ENCODE data around the gene PLEKHG5.

DNA sequence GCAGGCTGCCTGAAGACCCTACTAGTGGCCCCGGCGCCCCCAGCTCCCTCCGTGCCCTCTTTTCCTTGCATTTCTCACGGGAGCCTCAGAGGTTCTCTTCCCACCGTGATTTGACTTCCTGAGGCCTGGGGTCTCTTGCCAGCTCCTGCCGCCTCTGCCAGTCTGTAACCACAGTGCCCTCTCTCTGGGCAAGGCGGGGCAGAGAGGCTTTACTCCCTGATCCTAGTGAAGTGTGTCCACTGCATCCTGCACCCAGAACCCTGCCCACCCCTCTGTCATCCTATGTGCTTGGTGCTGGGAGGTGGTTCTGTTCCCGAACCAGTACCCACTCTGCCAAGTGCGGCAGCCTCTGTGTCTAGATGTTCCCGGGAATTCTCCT is 64.5 kb downstream of the PLEKHG5 start:
- no peak for TF ChIP-seq POLR2AphosphoS5 (IDR thresholded peaks at IDR 0.05)
- TF ChIP-seq, protein P1, sequence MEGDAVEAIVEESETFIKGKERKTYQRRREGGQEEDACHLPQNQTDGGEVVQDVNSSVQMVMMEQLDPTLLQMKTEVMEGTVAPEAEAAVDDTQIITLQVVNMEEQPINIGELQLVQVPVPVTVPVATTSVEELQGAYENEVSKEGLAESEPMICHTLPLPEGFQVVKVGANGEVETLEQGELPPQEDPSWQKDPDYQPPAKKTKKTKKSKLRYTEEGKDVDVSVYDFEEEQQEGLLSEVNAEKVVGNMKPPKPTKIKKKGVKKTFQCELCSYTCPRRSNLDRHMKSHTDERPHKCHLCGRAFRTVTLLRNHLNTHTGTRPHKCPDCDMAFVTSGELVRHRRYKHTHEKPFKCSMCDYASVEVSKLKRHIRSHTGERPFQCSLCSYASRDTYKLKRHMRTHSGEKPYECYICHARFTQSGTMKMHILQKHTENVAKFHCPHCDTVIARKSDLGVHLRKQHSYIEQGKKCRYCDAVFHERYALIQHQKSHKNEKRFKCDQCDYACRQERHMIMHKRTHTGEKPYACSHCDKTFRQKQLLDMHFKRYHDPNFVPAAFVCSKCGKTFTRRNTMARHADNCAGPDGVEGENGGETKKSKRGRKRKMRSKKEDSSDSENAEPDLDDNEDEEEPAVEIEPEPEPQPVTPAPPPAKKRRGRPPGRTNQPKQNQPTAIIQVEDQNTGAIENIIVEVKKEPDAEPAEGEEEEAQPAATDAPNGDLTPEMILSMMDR (IDR thresholded peaks at IDR 0.05): no peak
- TF ChIP-seq POLR2A (IDR thresholded peaks at IDR 0.05): no peak
